Spleen (tissue), 7 donors: ENCODE data around the gene INSIG2.

Experiments
- POLR2A ChIP-seq, 3 donors: fragments of 450-650 bp; IDR thresholded peaks; one replicate each; pipeline ENCODE4 v1.5.1; 2017; ENCODE audit warnings: antibody characterized with exemption in 3 of 3, mild to moderate bottlenecking in 1 of 3
- TF ChIP-seq, protein P1 (sequence below), 11 experiments: fragments of 200-600 bp in 7 of 11; fragments of 450-650 bp in 4 of 11; sonication (generic) in 4 of 11; IDR thresholded peaks in 8 of 11; conservative IDR thresholded peaks in 3 of 11; 1 replicate in 7 of 11; 2 replicates in 4 of 11; pipeline versions ENCODE4 v1.4.0 to v1.8.0; 2016 to 2021; ENCODE audit warnings: antibody characterized with exemption in 11 of 11, inconsistent platforms in 4 of 11, mild to moderate bottlenecking in 1 of 11
- donor health status: DM: no; HTN: no; CAD: no; lungs with moderate emphysema.
- donor health status: DM: no; HTN: no; CAD: no.
- donor health status: DM: no; HTN: no; CAD: no.

- TF ChIP-seq, protein P1, sequence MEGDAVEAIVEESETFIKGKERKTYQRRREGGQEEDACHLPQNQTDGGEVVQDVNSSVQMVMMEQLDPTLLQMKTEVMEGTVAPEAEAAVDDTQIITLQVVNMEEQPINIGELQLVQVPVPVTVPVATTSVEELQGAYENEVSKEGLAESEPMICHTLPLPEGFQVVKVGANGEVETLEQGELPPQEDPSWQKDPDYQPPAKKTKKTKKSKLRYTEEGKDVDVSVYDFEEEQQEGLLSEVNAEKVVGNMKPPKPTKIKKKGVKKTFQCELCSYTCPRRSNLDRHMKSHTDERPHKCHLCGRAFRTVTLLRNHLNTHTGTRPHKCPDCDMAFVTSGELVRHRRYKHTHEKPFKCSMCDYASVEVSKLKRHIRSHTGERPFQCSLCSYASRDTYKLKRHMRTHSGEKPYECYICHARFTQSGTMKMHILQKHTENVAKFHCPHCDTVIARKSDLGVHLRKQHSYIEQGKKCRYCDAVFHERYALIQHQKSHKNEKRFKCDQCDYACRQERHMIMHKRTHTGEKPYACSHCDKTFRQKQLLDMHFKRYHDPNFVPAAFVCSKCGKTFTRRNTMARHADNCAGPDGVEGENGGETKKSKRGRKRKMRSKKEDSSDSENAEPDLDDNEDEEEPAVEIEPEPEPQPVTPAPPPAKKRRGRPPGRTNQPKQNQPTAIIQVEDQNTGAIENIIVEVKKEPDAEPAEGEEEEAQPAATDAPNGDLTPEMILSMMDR (IDR thresholded peaks at IDR 0.05 in 8 of 11, conservative IDR thresholded peaks at IDR 0.05 in 3 of 11): no peak
- no peak for TF ChIP-seq POLR2A (IDR thresholded peaks at IDR 0.05)
Observed at GRCh38 chr2:118118479-118118878, 30.2 kb downstream of the INSIG2 start.
